ENCODE measurements around the gene FOXP4. TPM values are rescaled to one million over a fixed set of nuclear protein-coding genes. Genes with fewer than 3 reads are reported as not detected.

FOXP4 gene
- total and polyA plus RNA-seq, 2 donors (not counting 1 experiment from before 2014, with no cell fraction given) = 0.81 to 1.8 TPM

DNA sequence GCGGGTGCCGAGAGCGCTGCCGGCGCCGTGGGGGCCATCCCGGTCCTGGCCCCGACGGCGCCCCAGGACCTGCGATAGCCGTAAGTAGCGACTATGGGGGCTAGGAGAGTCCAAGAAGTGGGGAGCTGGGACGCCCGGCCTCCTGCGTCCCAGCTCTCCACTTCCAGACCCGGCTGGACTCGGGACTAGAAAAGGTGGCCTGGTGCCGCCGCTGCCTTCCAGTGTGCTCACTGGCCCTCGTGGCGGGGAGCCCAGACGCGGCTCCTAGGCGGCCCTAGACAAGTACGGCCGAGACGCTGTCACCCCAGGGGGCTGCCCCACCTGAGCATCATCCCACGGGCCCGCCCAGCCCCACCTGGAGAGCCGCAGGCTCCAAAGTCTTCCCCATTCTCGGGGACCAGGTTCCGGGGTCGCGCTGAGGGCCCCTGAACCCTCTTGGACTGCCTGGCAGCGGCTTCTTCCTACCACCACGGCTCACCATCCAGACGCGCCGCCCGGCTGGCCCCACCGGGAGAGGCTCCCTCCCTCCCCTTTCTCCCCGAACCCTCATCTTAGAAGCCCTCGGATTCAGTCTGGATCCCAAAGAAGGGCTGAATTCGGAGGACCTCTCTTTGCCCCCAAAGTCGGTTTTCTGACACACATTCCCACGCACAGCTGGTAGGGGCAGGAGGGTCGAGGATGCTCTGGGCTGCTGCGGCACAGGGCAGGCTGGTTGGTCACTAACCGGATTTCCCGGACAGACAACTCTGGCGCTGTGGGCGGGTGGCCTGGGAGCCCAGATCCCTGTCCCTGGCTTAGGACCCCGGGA lies 91.2 kb downstream of the FOXP4 start:
- Histone ChIP-seq H2AFZ (ENCODE audit: low read length) (no peak overlapping the region), H3K27me3 (ENCODE audit: control insufficient read depth, insufficient read depth, low read length) (peaks cover 48% of the 10 kb centered on the region)
- DNase-seq (ENCODE audit: low read depth in 2 of 2) = no peak

DNA sequence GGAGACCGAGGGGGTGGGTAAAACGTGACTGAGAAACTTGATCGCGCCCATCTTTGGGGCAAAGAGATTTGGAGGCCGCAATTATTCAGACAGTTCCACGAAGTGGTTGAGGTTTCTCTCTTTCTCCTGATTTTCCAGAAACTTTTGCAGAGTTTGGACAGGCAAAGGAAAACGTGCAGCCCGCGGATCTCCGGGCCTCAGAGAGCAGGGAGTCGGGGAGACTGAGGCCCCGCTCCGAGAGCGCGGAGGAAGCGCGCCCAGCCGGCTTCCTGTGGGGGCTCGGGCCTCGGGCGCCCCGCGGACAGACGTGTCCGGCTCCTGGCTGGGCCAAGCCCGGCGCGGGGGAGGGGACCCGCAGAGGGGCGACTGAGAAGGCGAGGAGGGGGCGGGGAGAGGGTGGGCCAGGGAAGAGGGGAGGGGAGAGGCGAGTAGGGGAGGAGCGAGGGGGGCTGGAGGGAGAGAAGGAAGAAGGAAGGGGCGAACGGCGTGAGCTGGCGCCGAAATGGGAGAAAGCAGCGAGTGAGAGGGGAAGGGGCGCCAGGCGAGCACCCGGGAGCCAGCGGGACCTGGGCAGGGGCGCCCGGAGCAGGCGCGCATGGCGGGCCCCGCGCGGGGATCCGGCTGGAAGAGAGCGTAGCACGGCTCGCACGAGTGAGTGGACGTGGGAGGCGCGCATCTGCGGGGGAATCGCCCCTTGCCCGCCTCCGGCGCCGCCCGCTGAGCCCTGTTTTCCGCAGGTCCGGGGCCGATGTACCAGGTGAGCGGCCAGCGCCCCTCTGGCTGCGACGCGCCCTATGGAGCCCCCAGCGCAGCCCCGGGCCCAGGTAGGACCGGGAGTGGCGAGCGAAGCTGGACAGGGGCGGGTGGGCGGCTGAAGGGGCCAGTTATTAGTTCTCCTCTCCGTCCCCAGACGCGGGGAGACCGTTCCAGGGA lies 92.1 kb downstream of the FOXP4 start, which contains the start of gene MDFI:
TSS of gene MDFI (plus strand) at position 467 of the 933 bp plus-strand sequence. CDS start at position 749, 282 bp downstream.
- H3K4me3 ChIP-seq (replicated peaks in 1 of 4; ENCODE audit: control extremely low read depth in 1 of 4, insufficient read depth in 1 of 4, low read depth in 3 of 4, low read length in 4 of 4) = peak within 1 kb of the TSS in 2 of 4 experiments; percentile 7 to 21
- no peaks in the 10 kb centered on the region for H3K36me3 ChIP-seq (ENCODE audit: control insufficient read depth, insufficient read depth, low read length)
- no peaks in the 10 kb centered on the region for H4K20me1 ChIP-seq (ENCODE audit: control insufficient read depth, extremely low read depth, insufficient read depth, low read length)
- TF ChIP-seq, protein P1, sequence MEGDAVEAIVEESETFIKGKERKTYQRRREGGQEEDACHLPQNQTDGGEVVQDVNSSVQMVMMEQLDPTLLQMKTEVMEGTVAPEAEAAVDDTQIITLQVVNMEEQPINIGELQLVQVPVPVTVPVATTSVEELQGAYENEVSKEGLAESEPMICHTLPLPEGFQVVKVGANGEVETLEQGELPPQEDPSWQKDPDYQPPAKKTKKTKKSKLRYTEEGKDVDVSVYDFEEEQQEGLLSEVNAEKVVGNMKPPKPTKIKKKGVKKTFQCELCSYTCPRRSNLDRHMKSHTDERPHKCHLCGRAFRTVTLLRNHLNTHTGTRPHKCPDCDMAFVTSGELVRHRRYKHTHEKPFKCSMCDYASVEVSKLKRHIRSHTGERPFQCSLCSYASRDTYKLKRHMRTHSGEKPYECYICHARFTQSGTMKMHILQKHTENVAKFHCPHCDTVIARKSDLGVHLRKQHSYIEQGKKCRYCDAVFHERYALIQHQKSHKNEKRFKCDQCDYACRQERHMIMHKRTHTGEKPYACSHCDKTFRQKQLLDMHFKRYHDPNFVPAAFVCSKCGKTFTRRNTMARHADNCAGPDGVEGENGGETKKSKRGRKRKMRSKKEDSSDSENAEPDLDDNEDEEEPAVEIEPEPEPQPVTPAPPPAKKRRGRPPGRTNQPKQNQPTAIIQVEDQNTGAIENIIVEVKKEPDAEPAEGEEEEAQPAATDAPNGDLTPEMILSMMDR (conservative IDR thresholded peaks at IDR 0.05 in 1 of 2, IDR thresholded peaks at IDR 0.05 in 1 of 2; ENCODE audit: low read depth in 1 of 2, low read length in 2 of 2) = no peak
- TF ChIP-seq EZH2 (IDR thresholded peaks at IDR 0.05; ENCODE audit: low read length, missing control alignments) = peak; percentile 70
- H3K9me3 ChIP-seq (ENCODE audit: control insufficient read depth, insufficient read depth, low read depth, low read length) = no peaks in the 10 kb centered on the region
- H3K79me2 ChIP-seq (ENCODE audit: control insufficient read depth, insufficient read depth, low read length) = no peaks in the 10 kb centered on the region
- DNase-seq (ENCODE audit: low read depth in 2 of 2) = peak in 1 of 2 donors; percentile 58
- H3K4me2 ChIP-seq (ENCODE audit: extremely low read depth, insufficient read depth, low read length) = no peak within 1 kb of the TSS
- H3K9ac ChIP-seq (ENCODE audit: insufficient read depth, low read length) = no peak within 1 kb of the TSS
- peaks cover 48% of the 10 kb centered on the region for H3K27me3 ChIP-seq (ENCODE audit: control insufficient read depth, insufficient read depth, low read length)
- H3K27ac ChIP-seq (ENCODE audit: insufficient read depth, low read length) = no peak within 1 kb of the TSS
- no peaks in the 10 kb centered on the region for H3K4me1 ChIP-seq (ENCODE audit: control insufficient read depth, extremely low read depth, insufficient read depth, low read length)
- no peak within 1 kb of the TSS for H2AFZ ChIP-seq (ENCODE audit: low read length)

More for the DNA sequence above, 91.2 kb downstream of the FOXP4 start:
- H3K4me3 ChIP-seq (replicated peaks in 1 of 4; ENCODE audit: control extremely low read depth in 1 of 4, insufficient read depth in 1 of 4, low read depth in 3 of 4, low read length in 4 of 4) = no peak overlapping the region
- TF ChIP-seq, protein P1 (conservative IDR thresholded peaks at IDR 0.05 in 1 of 2, IDR thresholded peaks at IDR 0.05 in 1 of 2; ENCODE audit: low read depth in 1 of 2, low read length in 2 of 2) = no peak
- peak; percentile 96 for TF ChIP-seq EZH2 (IDR thresholded peaks at IDR 0.05; ENCODE audit: low read length, missing control alignments)
- no peak overlapping the region for H3K4me2 ChIP-seq (ENCODE audit: extremely low read depth, insufficient read depth, low read length)
- H3K4me1 ChIP-seq (ENCODE audit: control insufficient read depth, extremely low read depth, insufficient read depth, low read length) = no peaks in the 10 kb centered on the region
- no peaks in the 10 kb centered on the region for H3K9me3 ChIP-seq (ENCODE audit: control insufficient read depth, insufficient read depth, low read depth, low read length)
- H3K36me3 ChIP-seq (ENCODE audit: control insufficient read depth, insufficient read depth, low read length) = no peaks in the 10 kb centered on the region
- no peak overlapping the region for H3K27ac ChIP-seq (ENCODE audit: insufficient read depth, low read length)
- no peaks in the 10 kb centered on the region for H4K20me1 ChIP-seq (ENCODE audit: control insufficient read depth, extremely low read depth, insufficient read depth, low read length)
- no peaks in the 10 kb centered on the region for H3K79me2 ChIP-seq (ENCODE audit: control insufficient read depth, insufficient read depth, low read length)
- no peak overlapping the region for H3K9ac ChIP-seq (ENCODE audit: insufficient read depth, low read length)

Data from fibroblast of lung (primary cell).